WTC11 (cell line): ENCODE data around the gene FBXL4.

Source experiments
- ATF6 ChIP-seq: sonication (generic); formaldehyde crosslinking; IDR thresholded peaks from 2 replicates; pipeline ENCODE4 v1.8.1; 2023; ENCODE audit warnings: mild to moderate bottlenecking, missing genetic modification reagents
- CREB1 ChIP-seq: sonication (generic); formaldehyde crosslinking; IDR thresholded peaks from 2 replicates; pipeline ENCODE4 v1.8.0; 2023; ENCODE audit warnings: mild to moderate bottlenecking, missing genetic modification reagents
- CTCF ChIP-seq: fragments of 200-600 bp; IDR thresholded peaks from 2 replicates; pipeline ENCODE4 v1.8.0; 2022; ENCODE audit warnings: antibody characterized with exemption
- E2F1 ChIP-seq: sonication (generic); formaldehyde crosslinking; IDR thresholded peaks from 2 replicates; pipeline ENCODE4 v1.8.0; 2022; ENCODE audit warnings: mild to moderate bottlenecking, missing genetic modification reagents
- FOXJ3 ChIP-seq: sonication (generic); formaldehyde crosslinking; IDR thresholded peaks from 2 replicates; pipeline ENCODE4 v1.9.0; 2021; ENCODE audit warnings: missing genetic modification reagents, mild to moderate bottlenecking, borderline replicate concordance
- FOXP4 ChIP-seq: sonication (generic); formaldehyde crosslinking; IDR thresholded peaks from 2 replicates; pipeline ENCODE4 v1.8.0; 2022; ENCODE audit warnings: mild to moderate bottlenecking, missing genetic modification reagents
- MAX ChIP-seq: sonication (generic); formaldehyde crosslinking; IDR thresholded peaks from 2 replicates; pipeline ENCODE4 v1.8.0; 2022; ENCODE audit warnings: mild to moderate bottlenecking, missing genetic modification reagents
- SMAD4 ChIP-seq: sonication (generic); formaldehyde crosslinking; IDR thresholded peaks from 2 replicates; pipeline ENCODE4 v1.8.0; 2022; ENCODE audit warnings: mild to moderate bottlenecking, missing genetic modification reagents
- SP1 ChIP-seq: sonication (generic); formaldehyde crosslinking; conservative IDR thresholded peaks from 2 replicates; pipeline ENCODE4 v1.8.1; 2022; ENCODE audit warnings: missing genetic modification reagents
- USF1 ChIP-seq: sonication (generic); formaldehyde crosslinking; IDR thresholded peaks from 2 replicates; pipeline ENCODE4 v1.8.0; 2022; ENCODE audit warnings: mild to moderate bottlenecking, missing genetic modification reagents
- ZBTB43 ChIP-seq: sonication (generic); formaldehyde crosslinking; IDR thresholded peaks from 2 replicates; pipeline ENCODE4 v1.8.1; 2023; ENCODE audit warnings: mild to moderate bottlenecking, missing genetic modification reagents
- ZNF121 ChIP-seq: sonication (generic); formaldehyde crosslinking; IDR thresholded peaks from 2 replicates; pipeline ENCODE4 v1.8.0; 2023; ENCODE audit warnings: missing genetic modification reagents
- ZNF138 ChIP-seq: sonication (generic); formaldehyde crosslinking; conservative IDR thresholded peaks from 2 replicates; pipeline ENCODE4 v1.8.1; 2022; ENCODE audit warnings: mild to moderate bottlenecking, moderate library complexity, missing genetic modification reagents

GRCh38 chr6:98909236-98909635, 38.5 kb downstream of the FBXL4 start:
- TF ChIP-seq ZNF138 (CRISPR knock-in tag) (no peak), FOXP4 (no peak), SMAD4 (CRISPR knock-in tag) (no peak), E2F1 (CRISPR knock-in tag) (no peak), FOXJ3 (CRISPR knock-in tag) (no peak), SP1 (no peak), ZBTB43 (no peak), ZNF121 (CRISPR knock-in tag) (no peak), CTCF (no peak), USF1 (CRISPR knock-in tag) (no peak), MAX (CRISPR knock-in tag) (no peak), ATF6 (CRISPR knock-in tag) (no peak), CREB1 (CRISPR knock-in tag) (no peak)
